Erythroblast (primary cell): Measurements from ENCODE around the gene ELFN2.

ENCODE experiments used
- GATA1 ChIP-seq: IDR thresholded peaks from 2 replicates; pipeline ENCODE4 v1.6.1; 2011; ENCODE audit warnings: low read depth, mild to moderate bottlenecking, control low read depth, low read length, moderate library complexity
- POLR2A ChIP-seq: IDR thresholded peaks from 2 replicates; pipeline ENCODE4 v1.6.1; 2011; ENCODE audit warnings: mild to moderate bottlenecking, low read length

GRCh38 chr22:37330200-37331033 lies 96.9 kb downstream of the ELFN2 start:
- TF ChIP-seq POLR2A (no peak), GATA1 (no peak)
